Measurements from ENCODE around the gene C21orf58.
A peak's percentile ranks its signal among the peaks of the same experiment; 100 is the strongest.
"Not testable (repeated sequence)": the region's sequence is repeated elsewhere in the genome, so short reads cannot be mapped to it uniquely, and the experiment has no call there.

The C21orf58 gene

GRCh38 chr21:46323710-46324389, at the start of gene C21orf58, which contains the start of gene PCNT:
Gene C21orf58, minus strand, starts transcription at chr21:46323870. Its CDS starts 1,132 bp downstream, at chr21:46322738.
Gene PCNT, plus strand, starts transcription at chr21:46324156. Its CDS starts 73 bp downstream, at chr21:46324229.
- DNase-seq (ENCODE audit: low read depth) = peak; percentile 98

GRCh38 chr21:46372947-46373346, 49.3 kb upstream of the C21orf58 start:
- DNase-seq (ENCODE audit: low read depth) = not testable (repeated sequence)

GRCh38 chr21:46372014-46372485, 48.4 kb upstream of the C21orf58 start:
- no peak for DNase-seq (ENCODE audit: low read depth)

GRCh38 chr21:46371204-46372013, 47.7 kb upstream of the C21orf58 start:
- no peak for DNase-seq (ENCODE audit: low read depth)

GRCh38 chr21:46369520-46370235, 46.0 kb upstream of the C21orf58 start:
- no peak for DNase-seq (ENCODE audit: low read depth)

- peak; percentile 7 for DNase-seq (ENCODE audit: low read depth)
Measured at GRCh38 chr21:46368533-46369285, 45.0 kb upstream of the C21orf58 start.

GRCh38 chr21:46366966-46367365, 43.3 kb upstream of the C21orf58 start:
- no peak for DNase-seq (ENCODE audit: low read depth)

GRCh38 chr21:46366561-46366960, 42.9 kb upstream of the C21orf58 start:
- no peak for DNase-seq (ENCODE audit: low read depth)

- no peak for DNase-seq (ENCODE audit: low read depth)
Measured at GRCh38 chr21:46366091-46366490, 42.4 kb upstream of the C21orf58 start.

GRCh38 chr21:46363698-46364097, 40.0 kb upstream of the C21orf58 start:
- no peak for DNase-seq (ENCODE audit: low read depth)

- no peak for DNase-seq (ENCODE audit: low read depth)
Measured at GRCh38 chr21:46362946-46363345, 39.3 kb upstream of the C21orf58 start.

- DNase-seq (ENCODE audit: low read depth) = no peak
Measured at GRCh38 chr21:46361935-46362334, 38.3 kb upstream of the C21orf58 start.

- DNase-seq (ENCODE audit: low read depth) = no peak
Measured at GRCh38 chr21:46361176-46361575, 37.5 kb upstream of the C21orf58 start.

- DNase-seq (ENCODE audit: low read depth) = no peak
Measured at GRCh38 chr21:46357684-46358425, 34.2 kb upstream of the C21orf58 start.

- DNase-seq (ENCODE audit: low read depth) = no peak
Measured at GRCh38 chr21:46357335-46357604, 33.6 kb upstream of the C21orf58 start.

GRCh38 chr21:46356494-46357334, 33.0 kb upstream of the C21orf58 start:
- no peak for DNase-seq (ENCODE audit: low read depth)

- DNase-seq (ENCODE audit: low read depth) = no peak
Measured at GRCh38 chr21:46356005-46356338, 32.3 kb upstream of the C21orf58 start.

GRCh38 chr21:46355161-46356004, 31.7 kb upstream of the C21orf58 start:
- DNase-seq (ENCODE audit: low read depth) = no peak

GRCh38 chr21:46354518-46354917, 30.8 kb upstream of the C21orf58 start:
- DNase-seq (ENCODE audit: low read depth) = no peak

- DNase-seq (ENCODE audit: low read depth) = no peak
Measured at GRCh38 chr21:46354046-46354445, 30.4 kb upstream of the C21orf58 start.
